H9 (cell line): ENCODE results near the gene NRXN3. TPM values are rescaled to one million over a fixed set of nuclear protein-coding genes. Genes with fewer than 3 reads are reported as not detected.

ENCODE experiments used
- DNase-seq: peaks from one replicate; pipeline ENCODE4 v3.0.0-alpha.2; 2017
- H2AFZ ChIP-seq: one replicate; pipeline ENCODE4 v1.6.1; 2013; ENCODE audit warnings: mild to moderate bottlenecking, low read length, control low read depth, moderate library complexity
- H2AK5ac ChIP-seq: 2 replicates; pipeline ENCODE4 v1.6.1; 2013; ENCODE audit warnings: low read length, control low read depth, mixed read lengths; ENCODE audit not compliant: insufficient read length
- H2BK120ac ChIP-seq: one replicate; pipeline ENCODE4 v1.6.1; 2013; ENCODE audit warnings: low read depth, mild to moderate bottlenecking, low read length, control low read depth, inconsistent platforms; ENCODE audit not compliant: poor library complexity, severe bottlenecking
- H2BK12ac ChIP-seq: 2 replicates; pipeline ENCODE4 v1.6.1; 2013; ENCODE audit warnings: low read length, control low read depth, mixed read lengths, low read depth; ENCODE audit not compliant: insufficient read length
- H2BK15ac ChIP-seq: 2 replicates; pipeline ENCODE4 v1.6.1; 2013; ENCODE audit warnings: low read depth, low read length, control low read depth
- H2BK20ac ChIP-seq: one replicate; pipeline ENCODE4 v1.6.1; 2013; ENCODE audit warnings: low read depth, mild to moderate bottlenecking, low read length, control low read depth, inconsistent platforms; ENCODE audit not compliant: poor library complexity, severe bottlenecking
- H2BK5ac ChIP-seq: 2 replicates; pipeline ENCODE4 v1.6.1; 2013; ENCODE audit warnings: low read length, control low read depth, mixed read lengths; ENCODE audit not compliant: insufficient read length
- H3K14ac ChIP-seq: 2 replicates; pipeline ENCODE4 v1.6.1; 2013; ENCODE audit warnings: low read length, control low read depth; ENCODE audit not compliant: insufficient read depth
- H3K18ac ChIP-seq: 2 replicates; pipeline ENCODE4 v1.6.1; 2013; ENCODE audit warnings: low read depth, mild to moderate bottlenecking, mixed read lengths, low read length, control low read depth; ENCODE audit not compliant: insufficient read length
- H3K23ac ChIP-seq: 2 replicates; pipeline ENCODE4 v1.6.1; 2013; ENCODE audit warnings: low read length, control low read depth, mixed read lengths, low read depth; ENCODE audit not compliant: insufficient read length
- H3K23me2 ChIP-seq: 2 replicates; pipeline ENCODE4 v1.6.1; 2013; ENCODE audit warnings: low read depth, mild to moderate bottlenecking, mixed read lengths, low read length, control low read depth; ENCODE audit not compliant: insufficient read length, poor library complexity, severe bottlenecking
- H3K27ac ChIP-seq: 2 replicates; pipeline ENCODE4 v1.5.1; 2013; ENCODE audit warnings: low read length, control low read depth, mixed read lengths, low read depth; ENCODE audit not compliant: insufficient read length
- H3K27me3 ChIP-seq: 2 replicates; pipeline ENCODE4 v1.6.1; 2013; ENCODE audit warnings: low read length, control low read depth, inconsistent platforms; ENCODE audit not compliant: insufficient read depth
- H3K4ac ChIP-seq: 2 replicates; pipeline ENCODE4 v1.6.1; 2013; ENCODE audit warnings: low read depth, mild to moderate bottlenecking, control low read depth, inconsistent platforms, low read length, moderate library complexity
- H3K4me1 ChIP-seq: 2 replicates; pipeline ENCODE4 v1.6.1; 2013; ENCODE audit warnings: low read length, control low read depth, inconsistent platforms; ENCODE audit not compliant: insufficient read depth
- H3K4me2 ChIP-seq: 2 replicates; pipeline ENCODE4 v1.6.1; 2013; ENCODE audit warnings: low read length, control low read depth, mixed read lengths; ENCODE audit not compliant: insufficient read length, insufficient read depth
- H3K56ac ChIP-seq: 2 replicates; pipeline ENCODE4 v1.6.1; 2013; ENCODE audit warnings: low read depth, mild to moderate bottlenecking, mixed read lengths, low read length, control low read depth; ENCODE audit not compliant: insufficient read length
- H3K79me1 ChIP-seq: 2 replicates; pipeline ENCODE4 v1.6.1; 2013; ENCODE audit warnings: low read depth, mild to moderate bottlenecking, moderate library complexity, low read length, control low read depth, inconsistent platforms; ENCODE audit not compliant: insufficient read depth, poor library complexity, severe bottlenecking
- H3K79me2 ChIP-seq: 2 replicates; pipeline ENCODE4 v1.6.1; 2013; ENCODE audit warnings: low read length, control low read depth, inconsistent platforms; ENCODE audit not compliant: insufficient read depth
- H3K9ac ChIP-seq: 2 replicates; pipeline ENCODE4 v1.6.1; 2013; ENCODE audit warnings: low read length, control low read depth, mixed read lengths; ENCODE audit not compliant: insufficient read length; ENCODE audit errors: extremely low read depth
- H3K9me3 ChIP-seq: one replicate; pipeline ENCODE4 v1.6.1; 2013; ENCODE audit warnings: low read depth, low read length, inconsistent platforms; ENCODE audit not compliant: control insufficient read depth
- H3T11ph ChIP-seq: one replicate; pipeline ENCODE4 v1.6.1; 2013; ENCODE audit warnings: mild to moderate bottlenecking, low read length, control low read depth, inconsistent platforms
- H4K20me1 ChIP-seq: one replicate; pipeline ENCODE4 v1.6.1; 2013; ENCODE audit not compliant: control insufficient read depth, insufficient read length, insufficient read depth
- H4K5ac ChIP-seq: 2 replicates; pipeline ENCODE4 v1.6.1; 2013; ENCODE audit warnings: low read depth, mild to moderate bottlenecking, mixed read lengths, low read length, control low read depth; ENCODE audit not compliant: insufficient read length
- H4K8ac ChIP-seq: replicated peaks from 2 replicates; pipeline ENCODE4 v1.6.1; 2013; ENCODE audit warnings: low read length, control low read depth, mixed read lengths, low read depth; ENCODE audit not compliant: insufficient read length
- H4K91ac ChIP-seq: 2 replicates; pipeline ENCODE4 v1.6.1; 2013; ENCODE audit warnings: low read depth, mild to moderate bottlenecking, moderate library complexity, mixed read lengths, low read length, control low read depth; ENCODE audit not compliant: insufficient read length
- H3K27ac Mint-ChIP-seq, 3 experiments: 2 replicates in 2 of 3; 3 replicates in 1 of 3; pipeline ENCODE4 v1.8.0; 2020 to 2021; ENCODE audit warnings: mixed read lengths in 3 of 3, mild to moderate bottlenecking in 1 of 3, moderate library complexity in 1 of 3
- H3K27me3 Mint-ChIP-seq: 2 replicates; pipeline ENCODE4 v1.8.0; 2021; ENCODE audit warnings: low read depth, mild to moderate bottlenecking, moderate library complexity, mixed read lengths
- H3K36me3 Mint-ChIP-seq, 3 experiments: 2 replicates in 2 of 3; 3 replicates in 1 of 3; pipeline ENCODE4 v1.8.0; 2020 to 2021; ENCODE audit warnings: low read depth in 3 of 3, mixed read lengths in 3 of 3; ENCODE audit not compliant: insufficient read depth in 1 of 3
- H3K4me1 Mint-ChIP-seq, 2 experiments: 2 replicates each; pipeline ENCODE4 v1.8.0; 2020; ENCODE audit warnings: mixed read lengths in 2 of 2
- H3K4me3 Mint-ChIP-seq, 2 experiments: 2 replicates in 1 of 2; 3 replicates in 1 of 2; pipeline ENCODE4 v1.8.0; 2020 to 2021; ENCODE audit warnings: mild to moderate bottlenecking in 2 of 2, mixed read lengths in 2 of 2, moderate library complexity in 1 of 2
- H3K9me3 Mint-ChIP-seq, 2 experiments: 2 replicates in 1 of 2; 3 replicates in 1 of 2; pipeline ENCODE4 v1.8.0; 2020; ENCODE audit warnings: mild to moderate bottlenecking in 2 of 2, mixed read lengths in 2 of 2, moderate library complexity in 1 of 2
- total RNA-seq: library from RNA; stranded (reverse); gene quantifications from 2 replicates; pipeline ENCODE4 v1.2.1, GENCODE V29; 2021
- TF ChIP-seq, protein P1 (sequence below): fragments of 200-600 bp; sonication (generic); conservative IDR thresholded peaks from 3 replicates; pipeline ENCODE4 v1.8.0; 2021; ENCODE audit warnings: antibody characterized with exemption, mild to moderate bottlenecking

The NRXN3 gene
- total RNA-seq, 1 experiment from 2014 or later, result 1.8 TPM

DNA sequence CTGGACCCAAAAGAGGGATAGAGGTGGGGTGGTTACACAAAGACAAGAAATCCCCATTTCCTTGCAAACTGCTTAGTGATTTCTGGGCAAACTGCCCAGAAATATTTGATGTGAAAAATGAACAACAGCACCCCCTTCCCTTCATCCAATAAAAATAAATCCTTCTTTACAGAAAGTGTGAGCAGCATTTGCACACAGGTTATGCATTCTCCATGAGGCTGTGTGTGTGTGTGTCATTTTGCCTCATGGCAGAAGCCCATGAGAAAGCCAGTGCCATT lies 17.2 kb upstream of the NRXN3 start:
- no peak overlapping the region for H3T11ph ChIP-seq
- H3K27ac ChIP-seq, result no peak overlapping the region
- H3K27me3 ChIP-seq, result no peaks in the 10 kb centered on the region
- no peak overlapping the region for H2BK15ac ChIP-seq
- no peaks in the 10 kb centered on the region for H3K79me1 ChIP-seq
- H3K4me3 Mint-ChIP-seq, result no peak overlapping the region
- H3K9ac ChIP-seq, result no peak overlapping the region
- no peak overlapping the region for H2BK120ac ChIP-seq
- no peak overlapping the region; a peak in 1 of 7 replicates for H3K27ac Mint-ChIP-seq
- peaks cover 4% of the 10 kb centered on the region for H3K27me3 Mint-ChIP-seq
- TF ChIP-seq, protein P1, sequence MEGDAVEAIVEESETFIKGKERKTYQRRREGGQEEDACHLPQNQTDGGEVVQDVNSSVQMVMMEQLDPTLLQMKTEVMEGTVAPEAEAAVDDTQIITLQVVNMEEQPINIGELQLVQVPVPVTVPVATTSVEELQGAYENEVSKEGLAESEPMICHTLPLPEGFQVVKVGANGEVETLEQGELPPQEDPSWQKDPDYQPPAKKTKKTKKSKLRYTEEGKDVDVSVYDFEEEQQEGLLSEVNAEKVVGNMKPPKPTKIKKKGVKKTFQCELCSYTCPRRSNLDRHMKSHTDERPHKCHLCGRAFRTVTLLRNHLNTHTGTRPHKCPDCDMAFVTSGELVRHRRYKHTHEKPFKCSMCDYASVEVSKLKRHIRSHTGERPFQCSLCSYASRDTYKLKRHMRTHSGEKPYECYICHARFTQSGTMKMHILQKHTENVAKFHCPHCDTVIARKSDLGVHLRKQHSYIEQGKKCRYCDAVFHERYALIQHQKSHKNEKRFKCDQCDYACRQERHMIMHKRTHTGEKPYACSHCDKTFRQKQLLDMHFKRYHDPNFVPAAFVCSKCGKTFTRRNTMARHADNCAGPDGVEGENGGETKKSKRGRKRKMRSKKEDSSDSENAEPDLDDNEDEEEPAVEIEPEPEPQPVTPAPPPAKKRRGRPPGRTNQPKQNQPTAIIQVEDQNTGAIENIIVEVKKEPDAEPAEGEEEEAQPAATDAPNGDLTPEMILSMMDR, result no peak
- no peaks in the 10 kb centered on the region for H3K23me2 ChIP-seq
- no peak overlapping the region for H2AK5ac ChIP-seq
- no peak overlapping the region for H3K14ac ChIP-seq
- no peaks in the 10 kb centered on the region for H3K36me3 Mint-ChIP-seq
- H2BK5ac ChIP-seq, result no peak overlapping the region
- no peak overlapping the region for H2AFZ ChIP-seq
- H4K20me1 ChIP-seq, result no peaks in the 10 kb centered on the region
- H3K4me1 Mint-ChIP-seq, result peaks cover 10 to 11% of the 10 kb centered on the region in 2 experiments
- no peak overlapping the region for H4K8ac ChIP-seq
- no peak overlapping the region for H2BK20ac ChIP-seq
- no peaks in the 10 kb centered on the region for H3K79me2 ChIP-seq
- H3K4me1 ChIP-seq, result no peaks in the 10 kb centered on the region; the same call in 1 of the 2 replicates
- no peak overlapping the region for H3K56ac ChIP-seq
- no peak for DNase-seq
- H3K4me2 ChIP-seq, result no peak overlapping the region
- no peak overlapping the region for H2BK12ac ChIP-seq
- no peaks in the 10 kb centered on the region for H3K9me3 Mint-ChIP-seq
- H4K5ac ChIP-seq, result no peak overlapping the region
- H3K4ac ChIP-seq, result no peak overlapping the region
- no peaks in the 10 kb centered on the region for H3K9me3 ChIP-seq
- H3K18ac ChIP-seq, result no peak overlapping the region
- no peak overlapping the region for H4K91ac ChIP-seq
- no peak overlapping the region for H3K23ac ChIP-seq
